H1 (cell line): ENCODE results near the gene BCL11A.

ENCODE experiments used
- ATF3 ChIP-seq: IDR thresholded peaks from 2 replicates; pipeline ENCODE4 v1.6.1; 2011; ENCODE audit warnings: low read depth, mild to moderate bottlenecking, low read length; ENCODE audit not compliant: insufficient read depth
- CBX8 ChIP-seq: fragments of 300-800, 300-1000 bp; sonication (generic); IDR thresholded peaks from 2 replicates; pipeline ENCODE4 v1.7.1; 2016; ENCODE audit warnings: low read depth, low read length, borderline replicate concordance
- CTCF ChIP-seq, 3 experiments: IDR thresholded peaks; 1 replicate in 2 of 3; 2 replicates in 1 of 3; pipeline versions ENCODE4 v1.5.1 to v1.6.1; 2011; ENCODE audit warnings: low read length in 3 of 3, mild to moderate bottlenecking in 3 of 3, inconsistent platforms in 2 of 3, low read depth in 1 of 3, moderate library complexity in 1 of 3; ENCODE audit not compliant: insufficient read depth in 1 of 3; ENCODE audit errors: control extremely low read depth in 1 of 3
- EP300 ChIP-seq, 2 experiments: IDR thresholded peaks; 1 replicate in 1 of 2; 2 replicates in 1 of 2; pipeline ENCODE4 v1.6.1; 2011 to 2012; ENCODE audit warnings: low read depth in 2 of 2, low read length in 2 of 2, mild to moderate bottlenecking in 2 of 2, borderline replicate concordance in 1 of 2, inconsistent platforms in 1 of 2, moderate library complexity in 1 of 2
- JUN ChIP-seq: IDR thresholded peaks from 2 replicates; pipeline ENCODE4 v1.6.1; 2011; ENCODE audit warnings: low read depth, mild to moderate bottlenecking, improper control_type of control experiment, low read length
- MAFK ChIP-seq: IDR thresholded peaks from 2 replicates; pipeline ENCODE4 v1.6.1; 2012; ENCODE audit warnings: low read depth, mild to moderate bottlenecking, improper control_type of control experiment, low read length
- RAD21 ChIP-seq, 2 experiments: IDR thresholded peaks in 1 of 2; conservative IDR thresholded peaks in 1 of 2; 2 replicates each; pipeline ENCODE4 v1.6.1; 2011; ENCODE audit warnings: low read depth in 2 of 2, low read length in 2 of 2, improper control_type of control experiment in 1 of 2, inconsistent platforms in 1 of 2, mild to moderate bottlenecking in 1 of 2, moderate library complexity in 1 of 2
- RXRA ChIP-seq: IDR thresholded peaks from 2 replicates; pipeline ENCODE4 v1.6.1; 2011; ENCODE audit warnings: low read depth, mild to moderate bottlenecking, low read length, moderate library complexity; ENCODE audit not compliant: insufficient read depth
- SRF ChIP-seq: IDR thresholded peaks from 2 replicates; pipeline ENCODE4 v1.6.1; 2011; ENCODE audit warnings: mild to moderate bottlenecking, low read depth, low read length, moderate library complexity
- TBP ChIP-seq: IDR thresholded peaks from 2 replicates; pipeline ENCODE4 v1.6.1; 2011; ENCODE audit warnings: low read depth, low read length, improper control_type of control experiment
- ZNF274 ChIP-seq: IDR thresholded peaks from 2 replicates; pipeline ENCODE4 v1.7.0; 2012; ENCODE audit warnings: low read length, borderline replicate concordance; ENCODE audit errors: extremely low read depth
- TF ChIP-seq, protein P1 (sequence below): IDR thresholded peaks from 2 replicates; pipeline ENCODE4 v1.6.1; 2012; ENCODE audit warnings: inconsistent platforms

DNA sequence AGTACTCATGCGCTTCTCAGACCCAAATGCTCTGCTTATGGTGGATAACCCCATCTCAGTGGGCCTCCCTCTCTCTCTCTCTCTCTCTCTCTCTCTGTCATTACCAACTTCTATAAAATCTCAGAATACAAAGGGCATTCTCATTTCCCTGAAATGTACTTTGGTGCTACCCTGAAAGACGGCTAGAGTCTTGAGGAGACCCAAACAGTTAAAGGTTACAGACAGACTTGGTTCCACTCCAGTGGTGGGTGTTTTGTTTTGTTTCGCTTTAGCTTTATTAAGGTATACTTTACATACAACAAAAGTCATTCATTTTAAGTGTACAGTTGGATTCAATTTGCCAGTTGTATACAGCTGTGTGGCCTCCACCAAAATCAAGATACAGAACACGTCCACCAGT lies 60.9 kb downstream of the BCL11A start:
- TF ChIP-seq MAFK (no peak), RXRA (no peak), ATF3 (no peak), SRF (no peak), CTCF (IDR thresholded peaks at IDR 0.05; ENCODE audit: control extremely low read depth in 1 of 3, insufficient read depth in 1 of 3, low read depth in 1 of 3, low read length in 3 of 3) (no peak), RAD21 (IDR thresholded peaks at IDR 0.05 in 1 of 2, conservative IDR thresholded peaks at IDR 0.05 in 1 of 2; ENCODE audit: low read depth in 2 of 2, low read length in 2 of 2) (no peak), JUN (no peak), TBP (no peak), ZNF274 (no peak), CBX8 (no peak), EP300 (IDR thresholded peaks at IDR 0.05; ENCODE audit: borderline replicate concordance in 1 of 2, low read depth in 2 of 2, low read length in 2 of 2) (no peak)
- TF ChIP-seq, protein P1, sequence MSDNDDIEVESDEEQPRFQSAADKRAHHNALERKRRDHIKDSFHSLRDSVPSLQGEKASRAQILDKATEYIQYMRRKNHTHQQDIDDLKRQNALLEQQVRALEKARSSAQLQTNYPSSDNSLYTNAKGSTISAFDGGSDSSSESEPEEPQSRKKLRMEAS: no peak
